Osteoblast (primary cell): Measurements from ENCODE around the gene ESPNL. TPM values are rescaled to one million over a fixed set of nuclear protein-coding genes. Genes with fewer than 3 reads are reported as not detected.

ENCODE experiments used
- DNase-seq: peaks from one replicate; pipeline ENCODE4 v3.0.0; 2011; ENCODE audit warnings: low spot score, mixed read lengths; ENCODE audit not compliant: insufficient read length; ENCODE audit errors: missing footprints
- H2AFZ ChIP-seq: 2 replicates; pipeline ENCODE4 v1.6.0; 2011; ENCODE audit warnings: mild to moderate bottlenecking, low read length
- H3K27ac ChIP-seq: 2 replicates; pipeline ENCODE4 v1.5.1; 2011; ENCODE audit warnings: mild to moderate bottlenecking, low read depth, low read length, moderate library complexity
- H3K27me3 ChIP-seq: 2 replicates; pipeline ENCODE4 v1.6.0; 2012; ENCODE audit warnings: mild to moderate bottlenecking, control low read depth, inconsistent platforms, low read length, moderate library complexity; ENCODE audit not compliant: insufficient read depth
- H3K36me3 ChIP-seq: 2 replicates; pipeline ENCODE4 v1.5.1; 2011; ENCODE audit warnings: mild to moderate bottlenecking, low read length, control low read depth, moderate library complexity; ENCODE audit not compliant: insufficient read depth
- H3K4me1 ChIP-seq: 2 replicates; pipeline ENCODE4 v1.5.1; 2011; ENCODE audit warnings: mild to moderate bottlenecking, low read length, control low read depth, moderate library complexity; ENCODE audit not compliant: insufficient read depth
- H3K4me2 ChIP-seq: 2 replicates; pipeline ENCODE4 v1.6.0; 2011; ENCODE audit warnings: mild to moderate bottlenecking, low read length; ENCODE audit not compliant: insufficient read depth
- H3K4me3 ChIP-seq: fragments of 200-600 bp; sonication (generic); 3 replicates; pipeline ENCODE4 v1.5.1; 2012; ENCODE audit warnings: mild to moderate bottlenecking, low read length, inconsistent platforms; ENCODE audit not compliant: insufficient read depth
- H3K79me2 ChIP-seq: 2 replicates; pipeline ENCODE4 v1.6.0; 2012; ENCODE audit warnings: mild to moderate bottlenecking, low read length, control low read depth, inconsistent platforms; ENCODE audit not compliant: insufficient read depth
- H3K9me3 ChIP-seq: 2 replicates; pipeline ENCODE4 v1.5.1; 2011; ENCODE audit warnings: low read depth, low read length, control low read depth
- H4K20me1 ChIP-seq: 2 replicates; pipeline ENCODE4 v1.6.0; 2012; ENCODE audit warnings: mild to moderate bottlenecking, low read length, control low read depth; ENCODE audit not compliant: insufficient read depth
- total RNA-seq: library from RNA; depleted of rRNA; stranded (reverse); fragments of >200 nt; gene quantifications from 2 replicates; pipeline ENCODE4 v1.2.3, GENCODE V29; 2012
- TF ChIP-seq, protein P1 (sequence below): IDR thresholded peaks from 2 replicates; pipeline ENCODE4 v1.5.1; 2011; ENCODE audit warnings: mild to moderate bottlenecking, low read depth, low read length, moderate library complexity; ENCODE audit errors: extremely low read depth

The ESPNL gene
- total RNA-seq, 1 donor = 9.8 TPM

DNA sequence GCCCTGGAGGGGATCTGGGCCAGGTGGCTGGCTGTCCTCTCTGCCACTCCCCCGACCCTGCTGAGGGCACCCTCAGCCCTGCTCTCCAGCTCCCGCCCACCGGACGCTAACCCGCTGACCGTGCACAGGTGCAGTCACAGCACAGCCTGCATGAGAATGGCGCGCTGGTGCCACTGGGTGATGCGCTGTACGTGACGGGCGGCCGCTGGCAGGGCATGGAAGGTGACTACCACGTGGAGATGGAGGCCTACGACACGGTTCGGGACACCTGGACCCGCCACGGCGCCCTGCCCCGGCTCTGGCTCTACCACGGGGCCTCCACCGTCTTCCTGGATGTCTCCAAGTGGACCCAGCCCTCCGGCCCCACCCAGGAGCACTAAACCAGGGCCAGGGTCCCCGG lies 50.5 kb downstream of the ESPNL start:
- no peaks in the 10 kb centered on the region for H3K27me3 ChIP-seq
- DNase-seq = no peak
- no peak overlapping the region for H2AFZ ChIP-seq
- no peaks in the 10 kb centered on the region for H3K4me1 ChIP-seq
- no peak overlapping the region for H3K27ac ChIP-seq
- TF ChIP-seq, protein P1, sequence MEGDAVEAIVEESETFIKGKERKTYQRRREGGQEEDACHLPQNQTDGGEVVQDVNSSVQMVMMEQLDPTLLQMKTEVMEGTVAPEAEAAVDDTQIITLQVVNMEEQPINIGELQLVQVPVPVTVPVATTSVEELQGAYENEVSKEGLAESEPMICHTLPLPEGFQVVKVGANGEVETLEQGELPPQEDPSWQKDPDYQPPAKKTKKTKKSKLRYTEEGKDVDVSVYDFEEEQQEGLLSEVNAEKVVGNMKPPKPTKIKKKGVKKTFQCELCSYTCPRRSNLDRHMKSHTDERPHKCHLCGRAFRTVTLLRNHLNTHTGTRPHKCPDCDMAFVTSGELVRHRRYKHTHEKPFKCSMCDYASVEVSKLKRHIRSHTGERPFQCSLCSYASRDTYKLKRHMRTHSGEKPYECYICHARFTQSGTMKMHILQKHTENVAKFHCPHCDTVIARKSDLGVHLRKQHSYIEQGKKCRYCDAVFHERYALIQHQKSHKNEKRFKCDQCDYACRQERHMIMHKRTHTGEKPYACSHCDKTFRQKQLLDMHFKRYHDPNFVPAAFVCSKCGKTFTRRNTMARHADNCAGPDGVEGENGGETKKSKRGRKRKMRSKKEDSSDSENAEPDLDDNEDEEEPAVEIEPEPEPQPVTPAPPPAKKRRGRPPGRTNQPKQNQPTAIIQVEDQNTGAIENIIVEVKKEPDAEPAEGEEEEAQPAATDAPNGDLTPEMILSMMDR = no peak
- H3K9me3 ChIP-seq = no peaks in the 10 kb centered on the region
- H3K36me3 ChIP-seq = no peaks in the 10 kb centered on the region
- no peaks in the 10 kb centered on the region for H4K20me1 ChIP-seq
- no peaks in the 10 kb centered on the region for H3K79me2 ChIP-seq
- no peak overlapping the region for H3K4me3 ChIP-seq
- H3K4me2 ChIP-seq = no peak overlapping the region

DNA sequence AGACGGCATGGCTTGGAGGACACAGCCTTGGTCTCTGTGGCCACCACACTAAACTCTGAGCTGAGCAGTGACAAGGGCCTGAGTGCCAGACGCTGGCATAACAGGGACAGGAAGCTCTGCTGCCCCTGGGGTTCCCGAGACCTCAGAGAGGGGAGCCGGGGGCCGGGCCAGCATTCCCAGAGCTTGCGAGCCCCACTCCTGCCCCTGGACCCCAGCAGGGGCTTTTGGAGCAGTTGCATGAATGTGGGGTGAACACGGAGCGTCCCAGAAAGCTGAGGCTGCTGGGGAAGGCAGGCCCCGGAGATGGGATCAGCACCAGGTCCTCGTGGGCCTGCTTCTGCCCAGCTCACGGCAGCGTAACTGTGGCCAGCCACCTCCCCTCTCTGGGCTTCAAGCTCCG lies 51.1 kb downstream of the ESPNL start:
- no peaks in the 10 kb centered on the region for H4K20me1 ChIP-seq
- H3K4me2 ChIP-seq = no peak overlapping the region
- no peaks in the 10 kb centered on the region for H3K36me3 ChIP-seq
- H2AFZ ChIP-seq = no peak overlapping the region
- TF ChIP-seq, protein P1 = no peak
- H3K27ac ChIP-seq = no peak overlapping the region
- no peak for DNase-seq
- no peaks in the 10 kb centered on the region for H3K9me3 ChIP-seq
- H3K4me1 ChIP-seq = no peaks in the 10 kb centered on the region
- H3K4me3 ChIP-seq = no peak overlapping the region
- no peaks in the 10 kb centered on the region for H3K27me3 ChIP-seq
- H3K79me2 ChIP-seq = no peaks in the 10 kb centered on the region

DNA sequence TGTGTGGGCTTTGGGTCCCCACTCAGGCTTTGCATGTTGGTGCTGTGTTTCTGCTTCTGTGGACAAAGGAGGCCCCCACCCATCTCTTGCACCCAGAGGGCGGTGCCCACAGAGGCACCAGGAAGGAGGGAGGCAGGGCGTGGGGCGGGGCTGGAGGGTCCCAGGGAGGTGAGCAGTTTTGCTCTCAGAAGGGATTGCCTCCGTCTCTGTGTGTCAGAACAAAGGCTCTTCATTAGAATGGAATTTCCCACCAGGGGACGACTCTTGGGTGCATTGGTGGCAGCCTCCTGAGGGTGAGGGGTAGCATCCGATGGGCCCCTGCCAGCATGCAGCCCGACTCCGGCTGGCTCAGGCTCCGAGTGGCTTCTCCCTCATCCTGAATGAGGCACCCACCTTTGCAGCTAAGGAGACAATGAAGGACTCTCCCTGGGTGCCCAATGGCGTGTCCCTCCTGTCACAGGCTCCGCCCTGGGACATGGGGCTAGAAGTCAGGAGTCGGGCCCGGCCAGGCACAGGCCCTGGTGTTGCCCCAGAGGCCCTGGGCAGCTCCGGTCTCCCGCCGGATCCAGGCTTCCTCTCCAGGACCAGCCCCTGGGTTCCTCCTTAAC lies 51.6 kb downstream of the ESPNL start:
- H2AFZ ChIP-seq = no peak overlapping the region
- H3K27ac ChIP-seq = no peak overlapping the region
- no peak overlapping the region for H3K4me2 ChIP-seq
- H3K79me2 ChIP-seq = no peaks in the 10 kb centered on the region
- H3K9me3 ChIP-seq = no peaks in the 10 kb centered on the region
- no peaks in the 10 kb centered on the region for H3K36me3 ChIP-seq
- H4K20me1 ChIP-seq = no peaks in the 10 kb centered on the region
- no peaks in the 10 kb centered on the region for H3K27me3 ChIP-seq
- no peaks in the 10 kb centered on the region for H3K4me1 ChIP-seq
- H3K4me3 ChIP-seq = no peak overlapping the region
- TF ChIP-seq, protein P1 = no peak
- no peak for DNase-seq

DNA sequence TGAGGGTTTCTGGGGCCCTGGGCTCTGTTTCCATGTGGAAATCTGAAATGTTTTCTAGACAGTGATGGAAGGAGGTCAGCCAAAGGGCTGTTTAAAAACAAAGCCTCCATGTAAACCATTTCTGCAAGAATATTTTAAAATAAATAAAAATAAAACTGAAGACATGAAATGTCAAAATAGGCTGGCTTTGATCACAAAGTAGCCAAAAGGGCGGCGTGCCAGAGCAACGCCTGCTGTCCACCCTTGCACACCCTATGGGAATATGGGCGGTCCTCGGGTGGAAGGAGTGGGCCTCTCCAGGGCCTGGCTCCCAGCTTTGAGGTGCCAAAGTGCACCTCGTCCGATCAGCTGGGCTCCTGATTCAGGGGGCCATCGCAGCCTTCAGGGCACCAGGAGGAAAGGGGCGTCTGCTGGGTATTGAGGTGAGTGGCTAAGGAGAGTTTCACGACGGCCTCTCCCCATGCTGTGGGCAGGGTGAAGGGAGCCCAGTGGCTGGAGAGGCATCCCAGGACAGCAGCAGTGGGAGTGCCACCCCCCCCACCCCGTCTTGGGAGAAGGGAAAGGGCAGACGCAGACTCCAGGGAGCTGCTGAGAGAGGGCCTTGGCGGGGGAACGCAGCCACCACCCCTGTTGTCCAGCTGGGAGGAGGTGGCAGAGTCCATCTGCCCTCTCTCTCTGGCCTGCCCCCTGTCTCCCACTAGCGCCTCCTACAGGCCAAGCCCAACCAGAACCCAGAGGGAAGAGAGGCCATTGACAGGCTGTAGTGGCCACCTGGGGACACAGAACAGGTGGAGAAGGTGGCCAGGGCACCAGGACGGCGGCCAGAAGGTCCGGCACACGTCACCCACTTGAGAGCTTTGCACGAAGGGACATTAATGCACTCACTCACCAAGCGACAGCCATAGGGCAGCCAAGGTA lies 52.9 kb downstream of the ESPNL start:
- no peaks in the 10 kb centered on the region for H3K79me2 ChIP-seq
- H4K20me1 ChIP-seq = no peaks in the 10 kb centered on the region
- H3K36me3 ChIP-seq = no peaks in the 10 kb centered on the region
- peak; percentile 83 for DNase-seq
- no peak overlapping the region for H2AFZ ChIP-seq
- H3K4me2 ChIP-seq = no peak overlapping the region
- TF ChIP-seq, protein P1 = peak; percentile 15
- H3K27ac ChIP-seq = no peak overlapping the region
- no peaks in the 10 kb centered on the region for H3K4me1 ChIP-seq
- no peak overlapping the region for H3K4me3 ChIP-seq
- H3K9me3 ChIP-seq = no peaks in the 10 kb centered on the region
- no peaks in the 10 kb centered on the region for H3K27me3 ChIP-seq
